ENCODE measurements around the gene RPRD1B.

GRCh38 chr20:38083338-38084048, 49.9 kb downstream of the RPRD1B start:
- TF ChIP-seq EZH2 (IDR thresholded peaks at IDR 0.05; ENCODE audit: borderline replicate concordance, low read depth, low read length, severe bottlenecking) = no peak
- no peak for TF ChIP-seq POLR2AphosphoS5 (IDR thresholded peaks at IDR 0.05; ENCODE audit: insufficient read depth, low read depth, low read length)
- TF ChIP-seq, protein P1, sequence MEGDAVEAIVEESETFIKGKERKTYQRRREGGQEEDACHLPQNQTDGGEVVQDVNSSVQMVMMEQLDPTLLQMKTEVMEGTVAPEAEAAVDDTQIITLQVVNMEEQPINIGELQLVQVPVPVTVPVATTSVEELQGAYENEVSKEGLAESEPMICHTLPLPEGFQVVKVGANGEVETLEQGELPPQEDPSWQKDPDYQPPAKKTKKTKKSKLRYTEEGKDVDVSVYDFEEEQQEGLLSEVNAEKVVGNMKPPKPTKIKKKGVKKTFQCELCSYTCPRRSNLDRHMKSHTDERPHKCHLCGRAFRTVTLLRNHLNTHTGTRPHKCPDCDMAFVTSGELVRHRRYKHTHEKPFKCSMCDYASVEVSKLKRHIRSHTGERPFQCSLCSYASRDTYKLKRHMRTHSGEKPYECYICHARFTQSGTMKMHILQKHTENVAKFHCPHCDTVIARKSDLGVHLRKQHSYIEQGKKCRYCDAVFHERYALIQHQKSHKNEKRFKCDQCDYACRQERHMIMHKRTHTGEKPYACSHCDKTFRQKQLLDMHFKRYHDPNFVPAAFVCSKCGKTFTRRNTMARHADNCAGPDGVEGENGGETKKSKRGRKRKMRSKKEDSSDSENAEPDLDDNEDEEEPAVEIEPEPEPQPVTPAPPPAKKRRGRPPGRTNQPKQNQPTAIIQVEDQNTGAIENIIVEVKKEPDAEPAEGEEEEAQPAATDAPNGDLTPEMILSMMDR (IDR thresholded peaks at IDR 0.05; ENCODE audit: extremely low read depth in 1 of 2, insufficient read depth in 1 of 2, low read depth in 1 of 2, low read length in 2 of 2) = no peak
